Stimulated activated naive CD4-positive, alpha-beta T cell (primary cell): ENCODE results near the gene RPH3AL.
"Not testable (repeated sequence)": the region's sequence is repeated elsewhere in the genome, so short reads cannot be mapped to it uniquely, and the experiment has no call there.

Experiments used
- DNase-seq, 6 experiments: peaks; one replicate each; lab custom pipeline; 2025; lab: John Stamatoyannopoulos, UW

Gene RPH3AL

DNA sequence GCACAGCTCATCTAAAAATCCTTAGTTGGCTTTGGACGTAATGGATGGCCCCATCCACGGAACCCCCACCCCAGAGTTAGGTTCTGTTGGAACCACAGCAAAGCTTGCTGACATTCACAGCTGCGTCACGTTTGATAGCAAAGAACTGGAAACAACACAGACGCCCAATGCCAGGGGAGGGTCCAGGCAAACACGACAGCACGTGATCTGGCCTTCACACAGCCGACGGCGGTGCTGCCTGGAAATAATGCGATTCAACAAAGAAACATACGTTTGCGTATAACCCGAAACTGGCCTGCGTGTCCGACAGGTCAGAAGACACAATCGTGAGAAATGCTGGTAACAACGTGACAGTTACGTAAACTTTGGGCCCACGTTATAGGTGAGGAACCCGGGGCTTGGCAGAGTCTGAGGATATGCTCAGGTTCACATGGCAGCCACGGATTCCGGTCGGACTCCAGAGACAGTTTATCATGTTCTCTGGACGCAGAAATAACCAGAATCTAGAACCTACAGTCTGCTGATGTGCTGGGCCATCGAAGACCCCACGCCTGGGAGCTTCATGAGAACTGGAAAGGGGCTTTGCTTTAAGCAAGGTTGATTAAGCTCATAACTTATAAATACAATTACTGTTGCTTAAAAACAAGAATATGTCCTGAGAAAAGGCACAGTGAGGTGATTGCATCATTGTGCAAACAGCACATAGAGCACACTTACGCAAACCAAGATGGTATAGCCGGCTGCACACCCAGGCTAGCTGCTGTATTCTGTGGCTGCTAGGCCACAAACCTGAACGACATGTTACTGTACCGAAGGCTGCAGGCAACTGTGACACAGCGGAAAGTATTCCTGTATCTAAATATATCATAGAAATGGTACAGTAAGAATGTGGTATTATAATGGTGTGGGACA is 70.4 kb downstream of the RPH3AL start:
- DNase-seq, result no peak

DNA sequence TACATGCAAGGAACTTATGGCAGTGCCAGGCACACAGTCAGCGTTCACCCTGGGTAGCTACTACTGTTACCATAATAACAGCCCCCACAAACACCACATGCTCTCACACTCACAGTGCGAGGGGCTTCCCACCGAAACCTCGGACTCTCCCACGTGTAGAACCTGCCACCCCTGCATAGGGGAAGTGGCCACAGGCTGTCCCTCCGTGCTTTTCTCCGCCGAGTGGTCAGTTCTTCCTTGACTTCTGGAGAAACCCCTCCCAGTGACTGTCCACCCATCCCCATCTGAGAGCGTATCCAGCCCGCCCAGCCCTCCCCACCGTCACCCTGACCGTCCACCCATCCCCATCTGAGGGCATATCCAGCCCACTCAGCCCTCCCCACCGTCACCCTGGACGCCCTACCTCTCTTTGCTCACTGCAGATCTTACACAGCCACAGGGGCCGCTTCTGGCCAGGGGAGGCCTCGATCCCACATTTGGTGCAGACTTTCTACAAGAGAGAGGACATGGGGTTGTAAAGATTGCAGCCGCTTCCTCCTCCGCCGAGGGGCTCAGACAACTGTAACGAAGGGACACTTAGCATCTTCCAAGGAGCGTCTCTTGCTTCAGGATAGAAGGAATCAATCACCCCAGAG is 71.1 kb downstream of the RPH3AL start:
- no peak for DNase-seq

DNA sequence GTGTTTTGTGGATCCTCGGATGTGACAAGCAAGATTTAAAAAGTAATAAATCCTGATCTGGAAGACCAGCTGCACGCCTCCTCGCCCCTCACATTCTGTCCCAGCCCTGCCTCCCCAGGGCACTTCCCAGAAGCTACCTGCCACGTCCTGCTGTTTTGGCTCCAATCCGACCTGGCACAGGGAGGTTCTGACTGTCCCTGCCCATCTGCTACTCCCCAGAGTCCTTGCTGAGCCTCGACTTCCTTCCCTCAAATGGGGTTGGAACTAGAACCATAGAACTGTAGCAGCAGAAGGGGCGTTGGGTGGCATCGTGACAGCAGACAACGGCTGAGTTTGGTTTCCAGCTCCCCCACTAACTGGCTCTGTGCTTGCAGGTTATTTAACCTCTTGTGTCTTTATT is 71.7 kb downstream of the RPH3AL start:
- DNase-seq, result no peak

DNA sequence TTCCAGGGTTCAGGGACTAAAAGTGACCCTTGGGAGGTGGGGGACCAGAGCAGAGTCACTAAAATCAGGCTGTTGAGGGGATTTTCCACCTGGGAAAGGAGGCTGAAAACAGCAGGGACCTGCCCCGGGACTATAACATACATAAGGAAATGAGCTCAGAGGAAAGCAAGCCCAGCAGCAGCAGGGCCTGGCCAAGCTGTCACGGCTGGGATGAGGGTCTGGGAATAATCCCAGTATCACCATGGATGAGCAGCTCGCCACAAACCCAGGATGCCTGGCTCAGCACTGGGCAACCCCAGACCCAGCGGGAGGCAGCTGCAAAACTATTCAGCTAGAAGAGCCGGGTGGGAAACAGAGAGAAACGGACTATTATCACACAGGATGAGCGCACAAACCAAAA is 72.4 kb downstream of the RPH3AL start:
- DNase-seq, result no peak

DNA sequence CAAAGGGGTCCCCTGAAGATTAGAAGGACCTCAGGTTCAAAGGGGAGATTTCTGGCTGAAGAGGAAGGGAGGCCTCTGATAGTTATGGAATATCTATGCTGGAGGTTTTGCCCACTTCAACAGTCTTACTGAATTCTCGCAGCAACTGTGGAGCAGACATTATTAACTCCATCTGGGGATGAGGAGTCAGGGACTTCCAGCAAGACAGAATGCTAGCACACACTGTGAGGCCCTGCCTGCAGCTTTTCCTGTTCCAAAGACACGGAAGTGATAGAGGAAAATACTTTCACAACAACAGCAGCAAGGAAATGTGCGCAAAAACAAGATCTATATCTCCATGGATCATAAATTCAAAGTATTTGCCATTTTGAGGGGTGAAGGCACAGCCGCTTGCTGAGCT is 72.8 kb downstream of the RPH3AL start:
- DNase-seq, result no peak

DNA sequence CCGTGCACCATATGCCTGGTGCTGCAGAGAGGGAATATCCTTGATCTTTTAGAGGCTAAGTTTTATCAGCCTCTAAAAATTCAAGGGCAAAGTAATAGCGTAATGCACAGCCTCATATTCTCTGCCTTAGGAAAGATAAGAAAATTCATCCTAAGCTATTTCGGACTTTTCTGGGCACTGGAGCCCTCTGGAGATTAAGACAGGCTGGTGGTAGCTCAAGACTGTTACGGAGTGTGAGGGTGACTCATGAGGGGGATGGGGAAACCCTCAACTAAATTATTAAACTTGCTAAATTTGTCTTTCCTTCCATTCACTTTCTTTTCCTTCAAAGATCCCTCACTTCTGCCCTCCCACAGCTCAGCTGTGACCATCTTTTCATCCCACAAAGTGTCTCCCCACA is 73.3 kb downstream of the RPH3AL start:
- no peak for DNase-seq

DNA sequence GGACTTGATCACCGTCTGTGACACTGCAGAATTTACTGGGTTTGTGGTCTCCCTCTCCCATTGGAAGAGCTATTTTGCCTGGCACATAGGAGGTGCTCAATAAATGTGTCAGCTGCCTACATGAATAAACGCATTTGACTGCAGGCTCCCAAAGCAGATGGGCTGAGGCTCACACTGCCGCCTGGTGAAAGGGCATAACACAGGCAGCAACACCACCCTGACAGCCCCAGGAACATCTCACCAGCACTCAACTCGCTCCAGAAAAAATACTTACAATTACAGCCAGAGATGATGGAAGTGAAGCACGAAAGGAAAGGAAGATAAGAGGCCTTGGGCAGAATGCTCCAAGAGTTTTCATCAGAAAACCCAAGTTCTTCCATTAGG is 73.9 kb downstream of the RPH3AL start:
- DNase-seq, result no peak

DNA sequence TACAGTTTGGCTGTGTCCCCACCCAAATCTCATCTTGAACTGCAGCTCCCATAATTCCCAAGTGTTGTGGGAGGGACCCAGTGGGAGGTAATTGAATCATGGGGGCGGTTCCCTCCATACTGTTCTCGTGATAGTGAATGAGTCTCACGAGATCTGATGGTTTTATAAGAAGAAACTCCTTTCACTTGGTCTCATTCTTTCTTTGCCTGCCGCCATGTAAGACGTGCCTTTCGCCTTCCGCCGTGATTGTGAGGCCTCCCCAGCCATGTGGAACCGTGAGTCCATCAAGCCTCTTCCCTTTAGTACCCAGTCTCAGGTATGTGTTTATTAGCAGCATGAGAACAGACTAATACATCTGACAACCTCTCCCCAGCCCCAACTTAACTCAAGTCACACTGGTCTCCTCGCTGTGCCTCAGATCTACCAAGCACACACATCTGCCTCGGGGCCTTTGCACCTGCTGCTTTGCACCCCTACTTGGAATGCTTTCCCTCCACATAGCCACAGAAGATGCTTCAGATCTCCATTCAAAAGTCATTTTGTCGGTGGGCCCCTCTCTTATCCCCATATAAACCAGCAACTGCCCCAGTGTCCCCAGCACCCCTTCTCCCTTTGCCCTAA is 74.4 kb downstream of the RPH3AL start:
- DNase-seq, result no peak

DNA sequence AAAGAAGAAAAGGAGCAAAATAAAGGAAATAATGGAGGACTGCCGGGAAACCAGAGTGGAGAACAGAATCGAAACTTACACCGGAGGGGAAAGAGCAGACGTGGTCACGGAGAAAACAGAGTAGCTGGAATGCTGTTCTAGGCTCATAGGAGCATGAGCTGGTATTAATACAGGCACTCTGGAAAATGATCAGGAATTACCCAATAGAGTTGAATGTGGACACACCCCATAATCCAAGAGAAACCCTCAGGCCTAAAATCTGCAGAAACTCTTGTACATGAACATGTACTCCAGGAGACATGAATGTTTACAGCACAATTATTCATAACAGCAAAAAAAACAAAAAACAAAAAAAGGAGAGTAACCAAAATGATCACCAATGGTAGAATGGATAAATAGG is 77.7 kb downstream of the RPH3AL start:
- DNase-seq, result no peak

DNA sequence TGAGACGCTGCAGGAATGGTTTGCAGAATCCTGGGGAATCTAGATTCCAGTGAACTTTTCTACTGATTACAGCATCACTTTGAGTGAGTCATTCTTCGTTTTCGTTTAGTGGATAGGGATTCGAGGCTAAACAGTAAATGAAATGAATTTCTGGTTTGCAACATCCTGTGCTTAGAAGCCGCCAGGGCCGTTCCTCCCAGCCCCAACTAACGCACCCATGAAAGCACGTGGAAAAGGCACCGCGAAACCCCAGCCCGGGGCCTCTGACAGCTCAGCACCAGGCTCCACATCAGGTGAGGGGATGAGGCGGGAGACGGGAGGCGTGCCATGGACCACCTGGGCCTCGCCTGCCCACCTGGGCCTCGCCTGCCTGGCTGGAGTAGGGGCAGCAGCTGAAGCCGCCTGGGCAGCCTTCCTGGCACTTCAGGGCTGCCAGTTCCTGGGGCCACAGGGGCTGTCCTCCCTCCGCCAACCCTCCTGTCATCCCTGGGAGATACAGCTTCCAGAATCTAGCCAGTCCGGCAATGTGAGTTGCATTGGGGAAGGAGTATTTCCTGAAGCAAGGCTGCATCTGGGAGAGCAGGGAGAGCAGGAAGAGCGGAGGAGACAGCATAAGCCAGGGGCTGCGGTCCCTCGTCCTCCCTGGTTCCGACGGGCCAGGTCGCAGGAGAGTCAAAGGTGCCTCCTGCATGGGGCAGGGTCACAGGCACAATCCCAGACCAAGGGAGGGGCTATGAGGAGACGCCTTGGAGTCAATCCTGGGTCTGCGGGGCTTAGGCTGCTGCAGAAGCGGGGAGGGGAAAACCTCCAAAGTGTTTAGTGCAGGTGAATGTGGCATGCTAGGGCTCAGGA is 78.4 kb downstream of the RPH3AL start:
- DNase-seq, result no peak

DNA sequence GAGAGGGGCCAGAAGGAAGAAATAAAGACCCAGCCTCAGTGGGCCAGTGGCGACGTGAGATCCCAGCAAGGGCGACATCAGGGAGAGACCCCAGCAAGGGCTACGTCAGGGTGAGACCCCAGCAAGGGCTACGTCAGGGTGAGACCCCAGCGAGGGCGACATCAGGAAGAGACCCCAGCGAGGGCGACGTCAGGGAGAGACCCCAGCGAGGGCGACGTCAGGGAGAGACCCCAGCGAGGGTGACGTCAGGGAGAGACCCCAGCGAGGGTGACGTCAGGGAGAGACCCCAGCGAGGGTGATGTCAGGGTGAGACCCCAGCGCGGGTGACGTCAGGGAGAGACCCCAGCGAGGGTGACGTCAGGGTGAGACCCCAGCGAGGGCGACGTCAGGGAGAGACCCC is 79.8 kb downstream of the RPH3AL start:
- not testable (repeated sequence) for DNase-seq

DNA sequence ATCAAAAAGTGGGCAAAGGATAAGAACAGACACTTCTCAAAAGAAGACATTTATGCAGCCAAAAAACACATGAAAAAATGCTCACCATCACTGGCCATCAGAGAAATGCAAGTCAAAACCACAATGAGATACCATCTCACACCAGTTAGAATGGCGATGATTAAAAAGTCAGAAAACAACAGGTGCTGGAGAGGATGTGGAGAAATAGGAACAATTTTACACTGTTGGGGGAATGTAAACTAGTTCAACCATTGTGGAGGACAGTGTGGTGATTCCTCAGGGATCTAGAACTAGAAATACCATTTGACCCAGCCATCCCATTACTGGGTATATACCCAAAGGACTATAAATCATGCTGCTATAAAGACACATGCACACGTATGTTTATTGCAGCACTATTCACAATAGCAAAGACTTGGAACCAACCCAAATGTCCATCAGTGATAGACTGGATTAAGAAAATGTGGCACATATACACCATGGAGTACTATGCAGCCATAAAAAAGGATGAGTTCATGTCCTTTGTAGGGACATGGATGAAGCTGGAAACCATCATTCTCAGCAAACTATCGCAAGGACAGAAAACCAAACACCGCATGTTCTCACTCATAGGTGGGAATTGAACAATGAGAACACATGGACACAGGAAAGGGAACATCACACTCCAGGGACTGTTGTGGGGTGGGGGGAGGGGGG is 80.5 kb downstream of the RPH3AL start:
- DNase-seq, result not testable (repeated sequence)

DNA sequence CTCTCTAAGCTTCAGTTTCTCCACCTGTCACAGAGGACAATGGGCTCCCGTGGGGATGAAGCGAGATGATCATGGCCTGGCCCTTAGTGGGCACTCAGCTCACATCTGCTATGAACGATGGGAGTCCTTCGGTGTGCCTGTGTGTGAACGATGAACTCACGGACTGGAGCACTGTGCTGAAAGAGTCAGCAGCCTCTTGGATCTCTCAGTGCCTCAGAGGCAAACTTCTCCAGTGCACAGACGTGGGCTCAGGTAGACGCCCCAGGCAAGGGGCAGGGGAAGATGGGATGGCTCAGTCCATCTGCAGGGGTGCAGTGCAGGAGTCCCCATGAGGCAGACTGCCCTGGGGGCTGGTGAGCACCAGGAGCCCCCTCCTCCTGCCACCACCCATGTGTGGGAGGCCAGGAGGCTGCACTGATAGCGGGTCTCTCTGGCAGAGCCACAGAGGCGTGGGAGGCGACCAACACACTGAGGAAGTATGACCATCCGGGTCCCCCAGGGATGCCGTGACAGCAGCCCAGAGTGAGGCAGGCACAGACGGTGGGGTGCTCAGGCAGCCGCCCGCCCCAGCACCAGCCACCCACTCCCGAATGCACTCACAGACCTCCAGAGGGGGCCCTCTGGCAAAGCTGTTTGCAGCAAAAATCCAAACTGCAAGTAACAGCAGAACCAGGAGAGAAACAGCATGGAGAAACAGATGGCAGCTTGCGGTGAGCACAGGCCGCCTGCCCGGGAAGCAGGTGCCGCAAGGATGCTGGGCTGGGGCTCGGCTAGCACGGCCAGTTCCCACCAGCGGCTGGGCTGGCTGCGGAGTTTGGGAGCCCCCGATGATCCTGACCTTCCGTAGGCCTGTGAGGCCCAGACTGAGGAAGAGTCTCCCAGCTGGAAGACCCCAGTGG is 82.7 kb downstream of the RPH3AL start:
- DNase-seq, result no peak

DNA sequence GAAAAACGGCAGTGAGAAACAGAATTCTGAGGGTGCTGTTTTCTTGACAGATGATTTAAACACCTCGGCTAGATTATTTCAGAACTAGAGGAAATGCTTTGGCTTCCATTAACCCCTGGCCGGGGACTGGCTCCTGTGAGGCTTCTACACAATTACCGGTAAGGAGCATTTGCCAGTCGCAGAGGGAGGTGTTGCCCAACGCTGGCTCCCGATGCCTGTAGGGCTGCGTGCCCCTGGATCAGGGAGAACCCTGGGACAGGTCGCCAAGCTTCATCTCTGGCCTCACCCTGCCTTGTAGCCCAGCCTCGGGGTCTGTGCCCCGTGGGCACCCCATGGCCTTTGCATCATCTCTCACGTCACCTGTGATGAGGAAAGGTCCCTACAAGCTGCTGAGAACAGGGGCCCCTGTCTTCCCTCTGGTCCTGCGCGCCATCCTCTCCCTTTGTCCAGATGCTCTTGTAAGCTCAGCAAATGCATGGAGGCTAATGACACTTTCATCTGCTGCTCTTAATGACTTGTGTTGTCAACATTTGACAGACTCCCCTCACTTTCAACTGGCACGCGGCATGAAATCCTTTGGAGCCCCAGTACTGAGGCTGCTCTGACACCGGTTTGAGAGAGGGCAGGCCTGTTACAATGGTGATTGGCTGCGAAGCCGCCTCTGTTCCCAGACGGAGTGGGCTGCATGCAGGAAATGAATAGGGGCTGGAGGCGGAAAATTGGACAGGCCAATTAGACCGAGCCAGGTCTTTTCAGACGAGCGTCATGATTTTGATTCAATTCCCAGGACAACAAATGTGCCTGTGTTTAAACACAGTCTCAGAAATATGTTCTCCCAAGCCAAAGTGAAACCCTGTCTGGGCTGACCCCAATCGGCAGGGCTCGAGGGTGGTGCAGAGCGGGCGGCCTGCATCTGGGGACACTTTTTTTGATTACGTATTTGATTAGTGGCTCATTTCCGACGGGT is 85.6 kb downstream of the RPH3AL start:
- no peak for DNase-seq

DNA sequence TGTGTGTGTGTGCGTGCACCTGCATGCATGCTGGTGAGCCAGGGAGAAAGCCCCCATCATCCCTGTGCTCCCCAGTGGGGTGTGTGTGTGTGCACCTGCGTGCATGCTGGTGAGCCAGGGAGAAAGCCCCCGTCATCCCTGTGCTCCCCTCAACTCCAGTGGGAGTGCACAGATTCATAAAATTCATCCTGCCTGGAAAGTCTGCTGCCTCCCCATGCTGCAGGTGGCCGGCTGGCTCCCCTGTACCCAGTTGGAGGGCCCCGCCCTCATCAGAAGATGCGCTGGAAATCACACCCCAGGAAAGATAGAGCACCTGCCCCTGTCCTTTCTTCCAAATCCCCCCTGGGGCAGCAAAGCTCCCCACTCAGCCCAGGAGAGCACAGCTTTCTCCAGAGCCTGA is 86.4 kb downstream of the RPH3AL start:
- no peak for DNase-seq

DNA sequence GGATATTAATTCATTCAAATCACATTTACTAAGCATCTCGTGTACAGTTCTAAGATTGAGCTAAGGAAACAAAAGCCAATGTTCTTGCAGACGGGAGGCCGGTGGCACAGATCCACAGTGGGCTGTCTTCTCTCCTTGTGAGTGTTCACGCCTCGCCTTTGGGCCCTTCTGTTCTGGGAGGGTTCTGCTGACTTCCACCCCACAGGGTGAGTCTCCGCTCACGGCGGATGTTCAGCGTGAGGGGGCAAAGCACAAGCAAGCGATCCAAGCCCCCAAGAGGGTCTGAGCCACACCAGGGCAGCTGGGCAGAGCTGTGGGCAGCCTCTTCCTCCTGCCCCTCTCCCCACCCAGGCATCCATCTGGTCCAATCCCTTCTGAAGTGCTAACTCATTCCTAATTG is 86.9 kb downstream of the RPH3AL start:
- no peak for DNase-seq

DNA sequence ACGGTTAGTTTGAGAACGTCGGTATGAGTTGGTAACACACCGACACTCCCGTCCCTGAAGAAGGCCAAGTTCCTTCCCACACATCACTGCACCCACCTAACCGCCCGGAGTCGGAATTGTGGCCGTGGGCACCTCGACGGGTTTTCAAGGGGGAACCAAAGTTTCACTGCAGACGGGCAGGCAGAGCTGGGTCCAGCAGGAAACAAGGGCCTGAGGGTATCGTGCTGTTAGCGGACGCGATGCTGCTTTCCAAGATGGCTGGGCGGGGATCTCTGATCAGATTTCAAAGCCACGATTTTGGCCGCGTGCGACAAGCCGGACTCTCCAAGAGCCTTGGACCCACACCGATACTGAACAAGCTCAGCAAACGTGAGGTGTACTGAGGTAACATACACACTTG is 88.8 kb downstream of the RPH3AL start:
- no peak for DNase-seq

DNA sequence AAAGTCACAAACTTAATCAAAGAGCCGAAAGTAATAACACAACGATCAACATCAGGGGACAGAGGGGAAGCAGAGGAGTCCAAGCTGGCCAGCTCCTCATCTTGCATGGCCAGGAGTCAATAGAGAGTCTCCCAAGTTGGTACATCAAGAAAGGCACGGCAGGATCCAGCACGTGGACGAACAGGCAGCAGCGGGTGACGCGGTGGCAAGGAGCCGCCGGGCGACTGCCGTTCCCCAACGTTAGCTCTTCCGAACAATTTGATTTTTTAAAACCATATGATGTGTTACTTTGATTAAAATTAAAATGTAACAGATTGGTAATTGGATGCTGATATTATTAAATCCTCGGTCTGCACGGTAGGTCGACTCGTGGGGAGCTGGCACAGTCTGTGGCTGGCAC is 89.3 kb downstream of the RPH3AL start:
- no peak for DNase-seq

DNA sequence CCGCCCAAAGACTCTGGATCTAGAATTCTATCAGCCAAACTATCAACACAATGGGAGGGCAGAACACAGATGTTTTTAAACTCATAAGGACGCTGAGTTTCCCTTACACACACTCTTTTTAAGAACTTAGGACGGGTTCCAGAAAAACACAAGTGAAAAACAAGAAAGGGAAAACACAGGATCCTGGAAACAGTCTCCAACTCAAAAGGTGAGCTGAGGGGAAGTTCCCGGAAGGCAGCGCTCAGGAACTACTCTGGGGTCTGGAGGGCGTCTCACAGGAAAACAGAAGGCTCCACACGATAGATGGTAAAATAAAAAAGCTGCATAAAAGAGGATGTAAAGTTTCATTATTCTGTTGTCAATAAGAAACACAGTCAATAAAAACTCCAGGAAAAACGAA is 91.0 kb downstream of the RPH3AL start:
- DNase-seq, result no peak
